ENCODE data around the gene EDARADD. TPM values are rescaled to one million over a fixed set of nuclear protein-coding genes. Genes with fewer than 3 reads are reported as not detected.
"Not testable (repeated sequence)": the region's sequence is repeated elsewhere in the genome, so short reads cannot be mapped to it uniquely, and the experiment has no call there.

The EDARADD gene
- total RNA-seq, 1 donor = 1.4 TPM

GRCh38 chr1:236351875-236352573 lies 42.1 kb upstream of the EDARADD start:
- Histone ChIP-seq H2AFZ (ENCODE audit: low read length) (no peak overlapping the region), H3K27ac (ENCODE audit: low read depth, low read length) (no peak overlapping the region), H3K4me3 (ENCODE audit: insufficient read depth, low read length) (no peak overlapping the region), H3K79me2 (ENCODE audit: insufficient read depth, low read length) (no peaks in the 10 kb centered on the region), H3K27me3 (ENCODE audit: insufficient read depth, low read length) (no peaks in the 10 kb centered on the region), H3K36me3 (ENCODE audit: insufficient read depth, low read length) (no peaks in the 10 kb centered on the region), H4K20me1 (ENCODE audit: insufficient read depth, low read length) (no peaks in the 10 kb centered on the region), H3K9me3 (ENCODE audit: low read depth, low read length) (no peaks in the 10 kb centered on the region), H3K4me1 (ENCODE audit: insufficient read depth, low read length) (peaks cover 6% of the 10 kb centered on the region), H3K4me2 (ENCODE audit: insufficient read depth, low read length) (no peak overlapping the region)
- DNase-seq (ENCODE audit: insufficient read length, low spot score, missing footprints) = no peak
- no peak for TF ChIP-seq CTCF (IDR thresholded peaks at IDR 0.05; ENCODE audit: extremely low read depth, low read depth, low read length)

- H3K27ac ChIP-seq (ENCODE audit: low read depth, low read length); H3K4me2 ChIP-seq (ENCODE audit: insufficient read depth, low read length); H2AFZ ChIP-seq (ENCODE audit: low read length); H3K4me3 ChIP-seq (ENCODE audit: insufficient read depth, low read length); H4K20me1 ChIP-seq (ENCODE audit: insufficient read depth, low read length); H3K27me3 ChIP-seq (ENCODE audit: insufficient read depth, low read length); H3K4me1 ChIP-seq (ENCODE audit: insufficient read depth, low read length); DNase-seq (ENCODE audit: insufficient read length, low spot score, missing footprints); H3K9me3 ChIP-seq (ENCODE audit: low read depth, low read length); H3K36me3 ChIP-seq (ENCODE audit: insufficient read depth, low read length); H3K79me2 ChIP-seq (ENCODE audit: insufficient read depth, low read length): not testable (repeated sequence)
Observed at GRCh38 chr1:236352747-236353146, 41.3 kb upstream of the EDARADD start.

GRCh38 chr1:236353813-236354212 lies 40.3 kb upstream of the EDARADD start:
- Histone ChIP-seq H2AFZ (ENCODE audit: low read length) (no peak overlapping the region), H3K4me2 (ENCODE audit: insufficient read depth, low read length) (no peak overlapping the region), H3K27me3 (ENCODE audit: insufficient read depth, low read length) (no peaks in the 10 kb centered on the region), H3K27ac (ENCODE audit: low read depth, low read length) (no peak overlapping the region), H3K36me3 (ENCODE audit: insufficient read depth, low read length) (no peaks in the 10 kb centered on the region), H3K4me3 (ENCODE audit: insufficient read depth, low read length) (no peak overlapping the region), H4K20me1 (ENCODE audit: insufficient read depth, low read length) (no peaks in the 10 kb centered on the region), H3K4me1 (ENCODE audit: insufficient read depth, low read length) (peaks cover 6% of the 10 kb centered on the region), H3K79me2 (ENCODE audit: insufficient read depth, low read length) (no peaks in the 10 kb centered on the region), H3K9me3 (ENCODE audit: low read depth, low read length) (no peaks in the 10 kb centered on the region)
- TF ChIP-seq CTCF (IDR thresholded peaks at IDR 0.05; ENCODE audit: extremely low read depth, low read depth, low read length) = no peak
- no peak for DNase-seq (ENCODE audit: insufficient read length, low spot score, missing footprints)

- no peak for TF ChIP-seq CTCF (IDR thresholded peaks at IDR 0.05; ENCODE audit: extremely low read depth, low read depth, low read length)
- H3K27me3 ChIP-seq (ENCODE audit: insufficient read depth, low read length) = no peaks in the 10 kb centered on the region
- no peaks in the 10 kb centered on the region for H3K9me3 ChIP-seq (ENCODE audit: low read depth, low read length)
- no peaks in the 10 kb centered on the region for H3K79me2 ChIP-seq (ENCODE audit: insufficient read depth, low read length)
- H2AFZ ChIP-seq (ENCODE audit: low read length) = no peak overlapping the region
- no peak overlapping the region for H3K4me2 ChIP-seq (ENCODE audit: insufficient read depth, low read length)
- no peaks in the 10 kb centered on the region for H3K36me3 ChIP-seq (ENCODE audit: insufficient read depth, low read length)
- no peak overlapping the region for H3K4me3 ChIP-seq (ENCODE audit: insufficient read depth, low read length)
- peaks cover 6% of the 10 kb centered on the region for H3K4me1 ChIP-seq (ENCODE audit: insufficient read depth, low read length)
- no peak overlapping the region for H3K27ac ChIP-seq (ENCODE audit: low read depth, low read length)
- no peaks in the 10 kb centered on the region for H4K20me1 ChIP-seq (ENCODE audit: insufficient read depth, low read length)
- no peak for DNase-seq (ENCODE audit: insufficient read length, low spot score, missing footprints)
Observed at GRCh38 chr1:236354330-236355147, 39.5 kb upstream of the EDARADD start.

Measured in osteoblast (primary cell).